ENCODE measurements around the gene UPF3B.
"Not testable (repeated sequence)": the region's sequence is repeated elsewhere in the genome, so short reads cannot be mapped to it uniquely, and the experiment has no call there.

Gene UPF3B

DNA sequence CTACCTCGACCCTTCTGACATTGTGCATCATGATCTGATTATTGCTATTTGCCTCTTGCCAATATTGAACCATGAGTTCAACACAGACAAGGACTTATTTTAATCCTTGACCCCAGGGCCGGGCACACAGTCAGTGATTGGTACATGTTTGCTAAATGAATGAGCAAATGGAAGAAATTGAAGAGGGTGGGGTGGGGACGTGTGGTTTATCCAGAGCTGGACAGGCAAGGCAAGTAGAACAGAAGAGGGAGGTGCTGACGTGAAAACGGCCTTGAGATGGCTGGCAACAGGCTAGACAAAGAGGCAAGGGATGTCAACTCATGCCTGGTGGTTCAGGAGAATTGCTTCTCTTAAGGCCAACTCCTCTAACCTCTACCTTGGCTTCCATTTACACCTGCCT, 28.5 kb downstream of the UPF3B start:
- FAIRE-seq = not testable (repeated sequence)

GRCh38 chrX:119821703-119822102, 31.1 kb downstream of the UPF3B start:
- not testable (repeated sequence) for FAIRE-seq

- FAIRE-seq = no peak
Observed at GRCh38 chrX:119817130-119817690, 35.6 kb downstream of the UPF3B start.

- no peak for FAIRE-seq
Observed at GRCh38 chrX:119816300-119816699, 36.5 kb downstream of the UPF3B start.

DNA sequence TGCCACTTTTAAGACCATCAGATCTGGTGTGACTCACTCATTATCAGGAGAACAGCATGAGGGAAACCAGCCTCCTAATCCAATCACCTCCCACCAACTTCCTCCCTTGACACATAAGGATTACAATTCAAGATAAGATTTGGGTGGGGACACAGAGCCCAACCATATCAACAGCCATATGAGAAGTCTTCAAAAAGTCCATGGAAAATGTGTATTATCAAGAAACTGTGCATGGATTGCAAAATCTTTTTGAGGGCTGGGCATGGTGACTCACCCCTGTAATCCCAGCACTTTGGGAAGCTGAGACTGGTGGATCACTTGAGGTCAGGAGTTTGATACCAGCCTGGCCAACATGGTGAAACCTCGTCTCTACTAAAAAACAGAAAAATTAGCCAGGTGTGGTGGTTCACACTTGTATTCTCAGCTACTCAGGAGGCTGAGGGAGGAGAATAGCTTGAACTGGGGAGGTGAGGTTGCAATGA, 43.5 kb downstream of the UPF3B start:
- FAIRE-seq = no peak

DNA sequence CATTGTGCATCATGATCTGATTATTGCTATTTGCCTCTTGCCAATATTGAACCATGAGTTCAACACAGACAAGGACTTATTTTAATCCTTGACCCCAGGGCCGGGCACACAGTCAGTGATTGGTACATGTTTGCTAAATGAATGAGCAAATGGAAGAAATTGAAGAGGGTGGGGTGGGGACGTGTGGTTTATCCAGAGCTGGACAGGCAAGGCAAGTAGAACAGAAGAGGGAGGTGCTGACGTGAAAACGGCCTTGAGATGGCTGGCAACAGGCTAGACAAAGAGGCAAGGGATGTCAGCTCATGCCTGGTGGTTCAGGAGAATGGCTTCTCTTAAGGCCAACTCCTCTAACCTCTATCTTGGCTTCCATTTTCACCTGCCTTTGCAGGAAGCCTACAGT, 44.3 kb downstream of the UPF3B start:
- FAIRE-seq = not testable (repeated sequence)

GRCh38 chrX:119802546-119802945, 50.2 kb downstream of the UPF3B start:
- no peak for FAIRE-seq

- no peak for FAIRE-seq
Observed at GRCh38 chrX:119801253-119802221, 51.2 kb downstream of the UPF3B start.

DNA sequence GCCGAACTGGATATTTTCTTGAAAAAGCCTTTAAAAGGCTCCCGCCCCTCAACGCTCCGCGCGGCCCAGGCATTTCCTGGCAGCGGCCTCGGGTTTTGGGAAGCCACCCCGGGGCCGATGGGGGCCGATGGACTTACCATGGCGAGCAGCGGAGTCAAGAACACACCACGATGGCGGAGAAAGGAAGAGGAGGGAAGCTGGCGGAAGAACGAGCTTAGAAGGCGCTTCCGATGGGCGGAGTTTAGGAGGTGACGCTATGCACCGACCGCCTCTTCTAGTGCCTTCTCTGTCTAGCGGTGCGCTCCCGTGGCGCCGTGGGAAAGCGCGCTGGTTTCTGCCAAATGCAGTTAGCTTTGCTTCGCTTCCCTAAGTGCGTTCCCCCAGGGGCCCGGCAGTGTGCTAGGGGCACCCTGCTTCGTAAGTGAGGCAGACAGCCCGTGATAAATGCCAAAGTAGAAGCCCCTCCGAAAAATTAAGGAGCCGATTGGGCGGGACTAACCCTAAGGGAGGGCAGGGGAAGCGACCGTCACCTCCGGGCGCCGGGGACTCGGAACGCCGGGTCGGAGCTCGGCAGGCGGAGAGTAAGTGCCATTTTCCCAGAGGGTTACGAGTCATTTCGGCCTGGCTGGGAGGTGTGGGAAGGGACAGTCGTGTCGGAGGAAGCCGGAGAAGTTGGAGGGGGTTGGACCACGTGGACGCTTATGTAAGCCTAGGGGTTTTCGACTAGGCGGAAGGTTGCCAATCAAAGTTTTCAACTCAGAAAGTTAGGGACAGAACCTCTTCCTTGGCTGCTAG, 61.1 kb downstream of the UPF3B start, which contains the start of gene RPL39:
RPL39 (minus strand) TSS at position 194 of the 795 bp plus-strand sequence; CDS start at position 140, 54 bp downstream.
- no peak for FAIRE-seq

DNA sequence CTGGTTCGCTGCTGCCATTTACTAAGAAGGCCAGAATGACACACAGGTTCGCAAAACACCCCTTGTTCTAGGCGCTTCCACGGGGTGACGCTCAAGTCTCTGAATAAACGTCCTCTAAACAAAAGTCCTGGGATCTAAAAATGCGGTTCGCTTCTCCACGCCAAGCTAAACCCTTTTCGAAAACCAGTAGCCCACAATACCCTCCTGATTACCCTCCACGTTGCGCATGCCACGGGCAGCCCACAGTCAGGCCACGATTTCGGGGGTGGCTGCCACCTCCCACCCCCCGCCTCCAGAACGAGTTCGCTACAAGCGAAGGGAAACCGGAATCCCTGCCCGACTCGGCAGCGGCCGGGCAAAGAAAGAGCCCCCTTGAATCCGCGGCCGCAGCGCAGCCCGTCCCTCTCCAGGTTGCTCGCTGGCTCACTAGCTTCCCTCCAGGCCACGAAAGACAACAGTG, 61.8 kb downstream of the UPF3B start:
- FAIRE-seq = no peak

DNA sequence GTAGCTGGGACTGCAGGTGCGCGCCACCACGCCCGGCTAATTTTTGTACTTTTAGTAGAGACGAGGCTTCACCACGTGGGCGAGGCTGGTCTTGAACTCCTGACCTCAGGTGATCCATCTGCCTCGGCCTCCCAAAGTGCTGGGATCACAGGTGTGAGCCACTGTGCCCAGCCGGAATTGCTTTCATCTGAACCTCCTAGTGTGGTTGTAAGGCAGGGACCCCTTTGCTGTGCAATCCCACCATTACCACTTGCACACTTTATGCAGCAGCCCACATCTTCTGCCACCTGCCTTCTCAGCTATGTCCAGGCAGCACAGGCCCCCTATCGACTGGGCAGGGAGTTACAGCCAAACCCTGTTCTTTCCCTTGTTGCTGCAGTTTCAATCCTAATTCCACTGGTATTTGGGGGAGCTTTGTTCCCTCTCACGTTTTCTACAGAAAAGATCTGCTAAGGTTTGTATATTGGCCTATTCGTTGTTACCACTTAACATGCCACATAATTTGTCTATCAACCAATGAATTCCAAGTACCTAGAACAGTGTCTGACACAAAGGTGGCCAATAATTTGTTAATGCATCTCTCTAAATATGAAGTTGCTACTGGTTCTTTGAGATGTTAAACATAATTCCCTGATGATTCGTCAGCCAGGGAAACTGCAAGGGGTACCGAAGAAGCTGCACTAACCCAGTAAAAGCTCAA, 67.9 kb downstream of the UPF3B start:
- no peak for FAIRE-seq

All from endometrium (tissue), 2 donors.